ENCODE results near the gene TUBGCP2. TPM values are rescaled to one million over a fixed set of nuclear protein-coding genes. Genes with fewer than 3 reads are reported as not detected.

TUBGCP2 gene
- total RNA-seq, 3 donors from 2014 or later (not counting 1 experiment from before 2014, with no cell fraction given): 74.3 to 81.8 (median 78.7) TPM

DNA sequence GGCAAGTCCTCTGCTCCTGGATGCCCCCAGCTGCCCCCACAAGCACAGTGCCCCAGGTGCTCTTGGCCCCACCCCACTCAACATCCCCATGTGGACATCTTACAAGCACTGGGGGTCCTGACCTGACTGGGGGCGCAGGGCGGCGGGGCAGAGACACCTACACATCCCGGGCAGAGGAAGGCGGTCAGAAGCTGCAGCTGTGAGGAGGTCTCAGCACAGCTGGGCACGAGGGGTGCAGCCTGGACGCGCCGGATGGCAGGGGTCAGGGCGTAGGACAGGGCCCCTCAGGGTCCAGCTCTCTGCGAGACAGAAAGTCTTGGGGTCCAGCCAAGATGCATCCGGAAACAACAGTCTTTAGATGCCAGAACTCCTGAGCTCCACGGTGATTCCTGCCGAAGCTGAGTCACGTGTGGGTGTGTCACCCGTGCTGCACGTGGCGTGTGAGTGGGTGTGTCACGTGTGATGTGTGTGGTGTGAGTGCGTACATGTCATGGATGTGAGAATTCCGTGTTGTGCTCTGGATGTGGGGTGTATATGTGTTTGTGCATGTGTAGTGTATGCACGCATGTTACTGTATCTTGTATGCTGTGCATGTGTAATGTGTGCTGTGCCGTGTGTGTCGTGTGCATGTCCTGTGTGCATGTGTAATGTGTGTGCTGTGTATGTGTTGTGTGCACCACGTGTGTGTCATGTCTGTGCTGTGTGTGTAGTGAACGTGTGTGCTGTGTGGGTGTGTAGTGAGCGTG lies 65.9 kb downstream of the TUBGCP2 start:
- Histone ChIP-seq H3K27ac (ENCODE audit: low read length) (no peak overlapping the region), H3K4me1 (ENCODE audit: control insufficient read depth, insufficient read depth, low read length) (peaks cover 20% of the 10 kb centered on the region), H3K9me3 (ENCODE audit: control insufficient read depth, insufficient read depth, low read length) (no peaks in the 10 kb centered on the region), H3K4me3 (ENCODE audit: low read length) (no peak overlapping the region), H3K36me3 (ENCODE audit: control insufficient read depth, insufficient read depth, low read length) (no peaks in the 10 kb centered on the region), H3K27me3 (ENCODE audit: control insufficient read depth, insufficient read depth, low read length) (peaks cover 9% of the 10 kb centered on the region)
- no peaks in the 10 kb centered on the region for H3K9me3 Mint-ChIP-seq
- 91% methylated on average over 27 of the region's 27 CpGs for WGBS (ENCODE audit: insufficient coverage)
- H3K36me3 Mint-ChIP-seq: no peaks in the 10 kb centered on the region
- intact Hi-C loops (cut with micrococcal nuclease): no loop called here
- DNase-seq: no peak
- peak overlapping the region; percentile 64 for H3K4me3 Mint-ChIP-seq
- H3K4me1 Mint-ChIP-seq: peaks cover 6 to 32% of the 10 kb centered on the region in 2 donors
- TF ChIP-seq, protein P1, sequence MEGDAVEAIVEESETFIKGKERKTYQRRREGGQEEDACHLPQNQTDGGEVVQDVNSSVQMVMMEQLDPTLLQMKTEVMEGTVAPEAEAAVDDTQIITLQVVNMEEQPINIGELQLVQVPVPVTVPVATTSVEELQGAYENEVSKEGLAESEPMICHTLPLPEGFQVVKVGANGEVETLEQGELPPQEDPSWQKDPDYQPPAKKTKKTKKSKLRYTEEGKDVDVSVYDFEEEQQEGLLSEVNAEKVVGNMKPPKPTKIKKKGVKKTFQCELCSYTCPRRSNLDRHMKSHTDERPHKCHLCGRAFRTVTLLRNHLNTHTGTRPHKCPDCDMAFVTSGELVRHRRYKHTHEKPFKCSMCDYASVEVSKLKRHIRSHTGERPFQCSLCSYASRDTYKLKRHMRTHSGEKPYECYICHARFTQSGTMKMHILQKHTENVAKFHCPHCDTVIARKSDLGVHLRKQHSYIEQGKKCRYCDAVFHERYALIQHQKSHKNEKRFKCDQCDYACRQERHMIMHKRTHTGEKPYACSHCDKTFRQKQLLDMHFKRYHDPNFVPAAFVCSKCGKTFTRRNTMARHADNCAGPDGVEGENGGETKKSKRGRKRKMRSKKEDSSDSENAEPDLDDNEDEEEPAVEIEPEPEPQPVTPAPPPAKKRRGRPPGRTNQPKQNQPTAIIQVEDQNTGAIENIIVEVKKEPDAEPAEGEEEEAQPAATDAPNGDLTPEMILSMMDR (IDR thresholded peaks at IDR 0.05): no peak
- H3K27ac Mint-ChIP-seq: no peak overlapping the region
- no peak for ATAC-seq
- H3K27me3 Mint-ChIP-seq (ENCODE audit: low read depth in 2 of 2): peaks cover 17 to 37% of the 10 kb centered on the region in 2 donors

DNA sequence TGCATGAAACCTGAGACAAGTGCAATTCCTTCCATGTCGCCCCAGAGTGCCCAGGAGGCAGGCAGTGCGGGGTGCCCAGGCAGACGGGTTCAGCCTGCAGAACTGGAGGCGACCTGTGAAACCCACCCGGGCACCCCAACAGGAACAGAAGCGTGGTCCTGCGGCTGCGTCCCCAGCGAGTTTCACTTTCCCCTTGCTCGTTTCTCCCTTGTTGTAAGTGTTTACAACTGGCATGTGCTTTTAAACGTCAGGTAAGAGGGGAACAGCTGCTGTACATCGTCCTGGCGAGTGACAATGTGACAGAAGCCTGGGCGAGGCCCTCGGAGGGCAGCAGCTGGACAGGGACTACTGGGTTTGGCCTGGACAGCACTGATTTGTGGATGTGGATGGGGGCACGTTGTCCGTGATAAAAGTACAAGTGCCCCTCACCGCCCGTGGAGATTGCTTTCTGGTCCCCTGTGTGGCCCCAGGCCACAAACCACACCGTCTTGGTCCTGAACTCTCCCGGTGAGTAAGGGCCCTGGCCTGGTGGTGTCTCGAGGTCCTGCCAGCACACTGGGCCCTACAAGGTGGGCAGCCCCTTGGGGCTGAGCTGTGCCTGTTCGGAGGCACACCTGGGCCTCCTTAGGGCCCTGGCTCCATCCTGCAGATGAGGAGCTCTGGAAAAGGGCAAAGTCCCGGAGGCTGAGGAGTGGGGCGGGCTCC lies 67.0 kb downstream of the TUBGCP2 start:
- TF ChIP-seq, protein P1 (IDR thresholded peaks at IDR 0.05): no peak
- Mint-ChIP-seq H3K4me1 (peaks cover 6 to 33% of the 10 kb centered on the region in 2 donors), H3K4me3 (peak overlapping the region; percentile 71), H3K36me3 (no peaks in the 10 kb centered on the region), H3K27me3 (ENCODE audit: low read depth in 2 of 2) (peaks cover 17 to 41% of the 10 kb centered on the region in 2 donors), H3K27ac (peak overlapping the region in 1 of 2 donors; percentile 42), H3K9me3 (no peaks in the 10 kb centered on the region)
- no peaks in the 10 kb centered on the region for H3K36me3 ChIP-seq (ENCODE audit: control insufficient read depth, insufficient read depth, low read length)
- intact Hi-C loops (cut with micrococcal nuclease): no loop called here
- 16% methylated on average over 25 of the region's 25 CpGs for WGBS (ENCODE audit: insufficient coverage)
- ATAC-seq: peak; percentile 53 to 68 (median 53)
- peaks cover 29% of the 10 kb centered on the region for H3K4me1 ChIP-seq (ENCODE audit: control insufficient read depth, insufficient read depth, low read length)
- no peaks in the 10 kb centered on the region for H3K9me3 ChIP-seq (ENCODE audit: control insufficient read depth, insufficient read depth, low read length)
- DNase-seq: peak in 1 of 2 donors; percentile 42
- H3K27me3 ChIP-seq (ENCODE audit: control insufficient read depth, insufficient read depth, low read length): peaks cover 15% of the 10 kb centered on the region
- no peak overlapping the region for H3K27ac ChIP-seq (ENCODE audit: low read length)
- H3K4me3 ChIP-seq (ENCODE audit: low read length): peak overlapping the region; percentile 46

DNA sequence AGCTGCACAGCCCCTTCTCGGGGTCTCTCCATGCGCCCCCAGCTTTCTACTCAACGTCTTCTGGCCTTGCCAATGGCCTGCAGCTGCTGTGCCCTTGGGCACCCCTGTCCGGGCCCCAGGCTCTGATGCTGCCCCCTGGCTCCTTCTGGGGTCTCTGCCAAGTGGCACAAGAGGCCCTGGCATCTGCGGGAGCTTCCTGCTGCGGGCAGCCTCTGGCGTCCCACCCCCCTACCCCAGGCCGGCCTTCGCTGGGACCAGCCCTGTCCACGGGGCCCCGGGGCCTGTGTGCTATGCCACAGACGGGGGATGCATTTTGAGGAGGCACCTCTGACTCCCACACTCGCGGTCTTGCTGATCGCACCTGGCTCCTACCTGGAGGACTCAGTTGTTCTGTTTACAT lies 68.7 kb downstream of the TUBGCP2 start:
- no peak for DNase-seq
- no peak overlapping the region for H3K27ac ChIP-seq (ENCODE audit: low read length)
- no peaks in the 10 kb centered on the region for H3K9me3 ChIP-seq (ENCODE audit: control insufficient read depth, insufficient read depth, low read length)
- Mint-ChIP-seq H3K4me1 (peaks cover 6 to 43% of the 10 kb centered on the region in 2 donors), H3K4me3 (no peak overlapping the region), H3K9me3 (no peaks in the 10 kb centered on the region), H3K27ac (no peak overlapping the region), H3K36me3 (no peaks in the 10 kb centered on the region), H3K27me3 (ENCODE audit: low read depth in 2 of 2) (peaks cover 17 to 45% of the 10 kb centered on the region in 2 donors)
- peaks cover 24% of the 10 kb centered on the region for H3K27me3 ChIP-seq (ENCODE audit: control insufficient read depth, insufficient read depth, low read length)
- TF ChIP-seq, protein P1 (IDR thresholded peaks at IDR 0.05): no peak
- no peaks in the 10 kb centered on the region for H3K36me3 ChIP-seq (ENCODE audit: control insufficient read depth, insufficient read depth, low read length)
- peaks cover 45% of the 10 kb centered on the region for H3K4me1 ChIP-seq (ENCODE audit: control insufficient read depth, insufficient read depth, low read length)
- intact Hi-C loops (cut with micrococcal nuclease): no loop called here
- 44% methylated on average over 15 of the region's 15 CpGs for WGBS (ENCODE audit: insufficient coverage)
- no peak for ATAC-seq
- H3K4me3 ChIP-seq (ENCODE audit: low read length): no peak overlapping the region
